ENCODE results near the gene ADGRB3.

The ADGRB3 gene

GRCh38 chr6:69368613-69369012, 733.5 kb downstream of the ADGRB3 start:
- no peaks in the 10 kb centered on the region for H3K4me1 ChIP-seq
- in situ Hi-C loops (cut with MboI; ENCODE audit: low sequenced_read_pairs) = no loop called here

GRCh38 chr6:69370763-69371162, 735.7 kb downstream of the ADGRB3 start:
- Histone ChIP-seq H3K4me3 (no peak overlapping the region), H3K27me3 (ENCODE audit: low read depth) (no peaks in the 10 kb centered on the region; the same call in 1 of the 2 replicates), H3K4me1 (no peaks in the 10 kb centered on the region), H3K36me3 (replicated peaks) (no peaks in the 10 kb centered on the region), H3K9me3 (no peaks in the 10 kb centered on the region)
- in situ Hi-C loops (cut with MboI; ENCODE audit: low sequenced_read_pairs) = no loop called here
- DNase-seq (ENCODE audit: low spot score in 2 of 2) = no peak

More at GRCh38 chr6:69368613-69369012, 733.5 kb downstream of the ADGRB3 start:
- H3K4me3 ChIP-seq = no peak overlapping the region
- H3K27me3 ChIP-seq (ENCODE audit: low read depth) = no peaks in the 10 kb centered on the region; the same call in 1 of the 2 replicates
- H3K36me3 ChIP-seq (replicated peaks) = no peaks in the 10 kb centered on the region
- H3K9me3 ChIP-seq = no peaks in the 10 kb centered on the region
- DNase-seq (ENCODE audit: low spot score in 2 of 2) = no peak

DNA sequence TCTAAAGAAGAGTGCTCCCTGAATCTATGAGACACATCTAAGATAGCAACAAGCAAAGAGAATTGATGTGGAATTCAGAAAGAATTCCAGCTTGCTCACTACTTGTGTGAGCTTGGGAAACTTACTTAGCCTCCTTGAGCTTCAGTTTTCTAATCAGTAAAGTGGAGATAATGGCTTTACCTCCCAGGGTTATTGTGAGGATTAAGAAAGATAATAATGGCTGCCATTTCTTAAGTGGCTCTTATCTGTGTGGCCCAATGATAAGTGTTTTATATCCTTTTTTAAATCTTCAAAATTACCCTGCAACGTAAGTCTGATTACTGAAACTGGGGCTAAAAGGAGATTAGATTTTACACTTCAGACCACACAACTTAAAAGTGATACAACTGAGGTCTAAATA, 743.2 kb downstream of the ADGRB3 start:
- in situ Hi-C loops (cut with MboI; ENCODE audit: low sequenced_read_pairs) = no loop called here
- DNase-seq (ENCODE audit: low spot score in 2 of 2) = no peak
- H3K4me3 ChIP-seq = no peak overlapping the region
- no peaks in the 10 kb centered on the region for H3K4me1 ChIP-seq
- H3K36me3 ChIP-seq (replicated peaks) = no peaks in the 10 kb centered on the region
- no peaks in the 10 kb centered on the region for H3K9me3 ChIP-seq
- H3K27me3 ChIP-seq (ENCODE audit: low read depth) = no peaks in the 10 kb centered on the region

DNA sequence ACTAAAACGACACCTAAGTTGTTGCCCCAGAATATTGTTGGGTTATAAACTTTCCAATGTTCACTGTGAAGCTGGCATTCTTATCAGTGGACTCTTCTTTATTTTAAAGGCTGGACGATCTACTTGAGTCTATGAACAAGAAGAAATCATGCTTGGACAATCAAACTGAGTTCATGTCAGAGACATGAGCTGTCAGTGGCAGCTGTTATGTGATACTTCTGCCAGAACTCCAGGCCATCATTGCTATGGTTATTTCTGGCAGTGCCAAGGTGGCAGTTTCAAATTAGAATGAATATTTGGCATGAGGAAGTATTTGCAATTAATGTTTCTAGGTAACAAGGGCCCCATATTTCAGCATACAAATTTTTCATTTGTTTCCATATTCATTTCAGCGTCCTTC, 744.4 kb downstream of the ADGRB3 start:
- Histone ChIP-seq H3K4me3 (no peak overlapping the region), H3K9me3 (no peaks in the 10 kb centered on the region), H3K4me1 (no peaks in the 10 kb centered on the region), H3K27me3 (ENCODE audit: low read depth) (no peaks in the 10 kb centered on the region), H3K36me3 (replicated peaks) (no peaks in the 10 kb centered on the region)
- in situ Hi-C loops (cut with MboI; ENCODE audit: low sequenced_read_pairs) = no loop called here
- DNase-seq (ENCODE audit: low spot score in 2 of 2) = no peak

DNA sequence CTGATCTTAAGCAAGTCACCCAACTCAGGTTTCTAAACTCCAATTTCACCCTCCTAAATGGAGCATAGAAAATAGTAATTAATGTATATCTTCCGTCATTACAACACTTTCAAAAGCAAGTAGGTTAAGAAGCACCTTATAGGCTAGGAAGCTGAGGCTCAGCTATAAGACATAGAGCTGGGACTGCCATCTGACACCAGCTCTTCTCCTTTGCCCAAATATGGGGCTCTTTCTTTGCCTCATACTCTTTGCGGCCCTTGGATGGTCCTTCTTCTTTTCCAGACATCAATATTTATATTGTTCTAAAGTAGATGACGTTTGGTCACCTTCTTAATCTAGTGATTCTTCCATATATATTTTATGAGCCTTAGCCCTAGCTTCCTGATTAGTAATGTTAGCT, 748.5 kb downstream of the ADGRB3 start:
- Histone ChIP-seq H3K36me3 (replicated peaks) (no peaks in the 10 kb centered on the region), H3K9me3 (no peaks in the 10 kb centered on the region), H3K4me3 (no peak overlapping the region), H3K27me3 (ENCODE audit: low read depth) (no peaks in the 10 kb centered on the region), H3K4me1 (no peaks in the 10 kb centered on the region)
- no peak for DNase-seq (ENCODE audit: low spot score in 2 of 2)
- in situ Hi-C loops (cut with MboI; ENCODE audit: low sequenced_read_pairs) = no loop called here

DNA sequence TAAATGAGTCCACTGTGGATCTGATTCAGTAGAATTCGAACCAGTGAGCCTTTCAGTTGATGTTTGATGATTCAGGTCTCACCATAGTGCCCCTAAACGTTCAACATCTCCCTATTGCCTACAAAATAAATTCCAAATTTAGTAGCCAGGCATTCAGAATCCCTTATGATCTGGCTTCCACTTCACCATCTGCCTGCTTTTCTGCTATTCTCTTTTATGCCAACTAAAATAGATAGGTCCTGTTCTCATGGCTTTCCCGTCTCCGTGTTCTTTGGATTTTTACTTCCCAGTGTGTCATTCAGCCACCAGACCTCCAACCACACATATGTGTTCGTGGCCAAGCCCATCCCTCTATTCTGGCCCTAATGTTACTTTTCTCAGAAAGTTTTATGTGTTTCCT, 751.3 kb downstream of the ADGRB3 start:
- no peak for DNase-seq (ENCODE audit: low spot score in 2 of 2)
- H3K4me1 ChIP-seq = no peaks in the 10 kb centered on the region
- in situ Hi-C loops (cut with MboI; ENCODE audit: low sequenced_read_pairs) = no loop called here

DNA sequence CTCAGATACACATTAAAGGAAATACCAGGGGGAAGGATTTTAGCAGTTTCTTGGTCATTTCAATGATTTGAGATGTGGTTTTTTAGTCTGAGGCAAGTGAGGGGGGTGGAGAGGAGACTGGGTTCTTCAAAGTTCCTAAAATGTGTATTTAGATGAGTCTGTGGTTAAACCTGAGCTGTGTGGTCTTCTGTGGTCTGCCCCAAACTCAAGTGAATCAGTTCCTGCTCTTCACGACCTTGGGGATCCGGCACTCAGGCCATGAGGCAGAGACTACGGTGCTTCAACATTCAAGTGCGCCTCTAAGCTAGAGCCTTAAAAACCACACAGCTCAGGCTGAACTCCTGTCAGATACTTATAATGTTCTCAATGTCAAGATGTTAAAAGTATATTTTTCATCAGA, 755.0 kb downstream of the ADGRB3 start:
- in situ Hi-C loops (cut with MboI; ENCODE audit: low sequenced_read_pairs) = no loop called here
- DNase-seq (ENCODE audit: low spot score in 2 of 2) = no peak
- H3K4me3 ChIP-seq = no peak overlapping the region
- no peaks in the 10 kb centered on the region for H3K36me3 ChIP-seq (replicated peaks)
- H3K9me3 ChIP-seq = no peaks in the 10 kb centered on the region
- no peaks in the 10 kb centered on the region; the same call in 1 of the 2 replicates for H3K27me3 ChIP-seq (ENCODE audit: low read depth)
- no peaks in the 10 kb centered on the region for H3K4me1 ChIP-seq

More for the DNA sequence above, 751.3 kb downstream of the ADGRB3 start:
- no peaks in the 10 kb centered on the region; the same call in 1 of the 2 replicates for H3K27me3 ChIP-seq (ENCODE audit: low read depth)
- no peak overlapping the region for H3K4me3 ChIP-seq
- no peaks in the 10 kb centered on the region for H3K9me3 ChIP-seq
- H3K36me3 ChIP-seq (replicated peaks) = no peaks in the 10 kb centered on the region

GRCh38 chr6:69391106-69391505, 756.0 kb downstream of the ADGRB3 start:
- in situ Hi-C loops (cut with MboI; ENCODE audit: low sequenced_read_pairs) = no loop called here
- no peak overlapping the region for H3K4me3 ChIP-seq
- no peaks in the 10 kb centered on the region for H3K9me3 ChIP-seq
- H3K4me1 ChIP-seq = no peaks in the 10 kb centered on the region
- H3K27me3 ChIP-seq (ENCODE audit: low read depth) = no peaks in the 10 kb centered on the region; the same call in 1 of the 2 replicates
- H3K36me3 ChIP-seq (replicated peaks) = no peaks in the 10 kb centered on the region
- DNase-seq (ENCODE audit: low spot score in 2 of 2) = no peak

GRCh38 chr6:69392745-69393144, 757.7 kb downstream of the ADGRB3 start:
- no peaks in the 10 kb centered on the region for H3K9me3 ChIP-seq
- no peaks in the 10 kb centered on the region for H3K36me3 ChIP-seq (replicated peaks)
- H3K4me1 ChIP-seq = no peaks in the 10 kb centered on the region
- in situ Hi-C loops (cut with MboI; ENCODE audit: low sequenced_read_pairs) = no loop called here
- no peak overlapping the region for H3K4me3 ChIP-seq
- DNase-seq (ENCODE audit: low spot score in 2 of 2) = no peak
- H3K27me3 ChIP-seq (ENCODE audit: low read depth) = no peaks in the 10 kb centered on the region; the same call in 1 of the 2 replicates

- no peaks in the 10 kb centered on the region for H3K36me3 ChIP-seq (replicated peaks)
- in situ Hi-C loops (cut with MboI; ENCODE audit: low sequenced_read_pairs) = no loop called here
- DNase-seq (ENCODE audit: low spot score in 2 of 2) = no peak
- no peaks in the 10 kb centered on the region for H3K4me1 ChIP-seq
- no peaks in the 10 kb centered on the region for H3K27me3 ChIP-seq (ENCODE audit: low read depth)
- H3K9me3 ChIP-seq = no peaks in the 10 kb centered on the region
- H3K4me3 ChIP-seq = no peak overlapping the region
These were observed 763.2 kb downstream of the ADGRB3 start for GRCh38 chr6:69398311-69398710.

- no peaks in the 10 kb centered on the region for H3K4me1 ChIP-seq
- no peaks in the 10 kb centered on the region for H3K27me3 ChIP-seq (ENCODE audit: low read depth)
- in situ Hi-C loops (cut with MboI; ENCODE audit: low sequenced_read_pairs) = no loop called here
- no peak overlapping the region for H3K4me3 ChIP-seq
- H3K9me3 ChIP-seq = no peaks in the 10 kb centered on the region
- DNase-seq (ENCODE audit: low spot score in 2 of 2) = no peak
- H3K36me3 ChIP-seq (replicated peaks) = no peaks in the 10 kb centered on the region
These were observed 763.6 kb downstream of the ADGRB3 start for GRCh38 chr6:69398729-69399128.

DNA sequence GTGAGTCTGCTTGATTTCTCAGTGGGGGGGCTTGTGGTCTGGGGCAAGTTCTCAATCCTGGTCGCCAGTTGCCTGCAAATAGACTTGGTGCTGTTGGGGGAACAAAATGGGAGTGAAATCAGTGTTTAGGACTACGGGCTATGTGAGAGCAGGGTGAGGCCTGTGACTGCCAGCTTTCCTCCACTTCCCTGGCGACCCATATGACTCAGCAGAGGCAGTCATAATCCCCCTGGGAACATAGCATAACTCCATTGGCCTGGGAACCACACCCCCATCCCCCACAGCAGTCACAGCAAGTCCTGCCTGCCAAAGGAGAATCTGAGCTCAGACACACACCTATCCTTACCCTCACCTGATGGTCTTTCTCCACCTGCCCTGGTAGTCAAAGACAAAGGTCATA, 773.8 kb downstream of the ADGRB3 start:
- Histone ChIP-seq H3K27me3 (ENCODE audit: low read depth) (no peaks in the 10 kb centered on the region; the same call in 1 of the 2 replicates), H3K9me3 (no peaks in the 10 kb centered on the region; the same call in 1 of the 2 replicates), H3K36me3 (replicated peaks) (no peaks in the 10 kb centered on the region), H3K4me1 (no peaks in the 10 kb centered on the region), H3K4me3 (no peak overlapping the region)
- no peak for DNase-seq (ENCODE audit: low spot score in 2 of 2)
- in situ Hi-C loops (cut with MboI; ENCODE audit: low sequenced_read_pairs) = no loop called here

DNA sequence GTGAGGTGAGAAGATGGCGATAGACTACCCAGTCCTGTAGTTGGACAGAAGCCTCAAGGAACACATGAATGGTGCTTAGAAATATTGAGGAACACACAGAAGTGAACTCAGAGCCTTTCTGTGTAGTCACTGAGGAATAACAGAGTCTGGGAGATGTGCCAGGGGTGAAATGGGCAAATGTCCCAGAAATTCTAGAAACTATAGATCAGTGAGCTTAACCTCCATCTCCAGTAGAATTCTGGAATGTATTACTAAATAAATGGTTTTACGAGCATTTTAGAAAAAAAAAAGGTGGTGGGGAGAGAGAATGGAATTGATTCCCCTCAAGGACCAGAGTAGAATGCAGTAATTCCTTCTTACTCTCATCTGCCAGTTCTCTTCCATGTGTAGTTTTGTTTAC, 781.7 kb downstream of the ADGRB3 start:
- no peak for DNase-seq (ENCODE audit: low spot score in 2 of 2)
- H3K27me3 ChIP-seq (ENCODE audit: low read depth) = no peaks in the 10 kb centered on the region
- H3K36me3 ChIP-seq (replicated peaks) = no peaks in the 10 kb centered on the region
- H3K9me3 ChIP-seq = no peaks in the 10 kb centered on the region
- in situ Hi-C loops (cut with MboI; ENCODE audit: low sequenced_read_pairs) = no loop called here
- no peak overlapping the region for H3K4me3 ChIP-seq
- H3K4me1 ChIP-seq = no peaks in the 10 kb centered on the region

- DNase-seq (ENCODE audit: low spot score in 2 of 2) = no peak
- Histone ChIP-seq H3K4me1 (no peaks in the 10 kb centered on the region), H3K4me3 (no peak overlapping the region), H3K27me3 (ENCODE audit: low read depth) (no peaks in the 10 kb centered on the region), H3K9me3 (no peaks in the 10 kb centered on the region), H3K36me3 (replicated peaks) (no peaks in the 10 kb centered on the region)
- in situ Hi-C loops (cut with MboI; ENCODE audit: low sequenced_read_pairs) = no loop called here
These were observed 786.2 kb downstream of the ADGRB3 start for GRCh38 chr6:69421269-69421668.

DNA sequence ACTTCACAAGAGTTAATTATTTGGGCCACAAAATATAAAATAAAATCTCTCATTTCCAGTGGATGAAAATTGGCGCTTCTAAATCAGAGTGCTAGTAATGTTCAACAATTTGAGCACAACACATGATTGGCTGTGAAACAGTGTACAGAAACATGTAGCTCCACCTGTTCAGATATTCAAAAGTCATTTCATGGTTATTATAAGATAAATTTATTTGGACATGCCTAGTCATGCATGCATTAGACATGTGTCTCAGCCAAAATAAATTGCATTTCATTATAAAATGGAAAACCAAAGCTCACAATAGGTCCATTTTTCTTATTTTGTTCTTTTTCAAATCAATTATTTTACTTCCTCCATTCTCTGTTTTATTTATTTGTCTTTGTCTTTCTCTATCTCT, 786.9 kb downstream of the ADGRB3 start:
- no peaks in the 10 kb centered on the region for H3K4me1 ChIP-seq
- H3K4me3 ChIP-seq = no peak overlapping the region
- H3K36me3 ChIP-seq (replicated peaks) = no peaks in the 10 kb centered on the region
- no peaks in the 10 kb centered on the region for H3K9me3 ChIP-seq
- H3K27me3 ChIP-seq (ENCODE audit: low read depth) = no peaks in the 10 kb centered on the region
- DNase-seq (ENCODE audit: low spot score in 2 of 2) = no peak
- in situ Hi-C loops (cut with MboI; ENCODE audit: low sequenced_read_pairs) = no loop called here

Data from HAP-1 (cell line).